SK-N-SH (cell line): Measurements from ENCODE around the gene TNFAIP3.

Source experiments
- CHD2 ChIP-seq: fragments of 150-350 bp; IDR thresholded peaks from 2 replicates; pipeline ENCODE4 v1.6.1; 2018; ENCODE audit warnings: low read length; ENCODE audit not compliant: partially characterized antibody
- CTCF ChIP-seq: fragments of 200-600 bp; sonication (generic); IDR thresholded peaks from 2 replicates; pipeline ENCODE4 v1.6.1; 2017; ENCODE audit warnings: antibody characterized with exemption, mild to moderate bottlenecking, moderate library complexity
- EZH2phosphoT487 ChIP-seq: fragments of 200-600 bp; sonication (generic); IDR thresholded peaks from 2 replicates; pipeline ENCODE4 v1.6.1; 2017; ENCODE audit warnings: low read depth, mixed run types, mild to moderate bottlenecking, antibody characterized with exemption, moderate library complexity, borderline replicate concordance
- JUND ChIP-seq: IDR thresholded peaks from 2 replicates; pipeline ENCODE4 v1.4.0; 2012
- MEF2A ChIP-seq: IDR thresholded peaks from 2 replicates; pipeline ENCODE4 v1.4.0; 2012; ENCODE audit warnings: low read depth, borderline replicate concordance
- NFIC ChIP-seq: IDR thresholded peaks from 2 replicates; pipeline ENCODE4 v1.4.0; 2012; ENCODE audit warnings: borderline replicate concordance
- RAD21 ChIP-seq: IDR thresholded peaks from 2 replicates; pipeline ENCODE4 v1.6.1; 2012; ENCODE audit warnings: mild to moderate bottlenecking, low read length
- SMC3 ChIP-seq: IDR thresholded peaks from 2 replicates; pipeline ENCODE4 v1.6.1; 2012; ENCODE audit warnings: low read depth, low read length, improper control_type of control experiment
- TAF1 ChIP-seq: IDR thresholded peaks from 2 replicates; pipeline ENCODE4 v1.6.1; 2012; ENCODE audit warnings: low read depth, mild to moderate bottlenecking, low read length, moderate library complexity, borderline replicate concordance
- USF1 ChIP-seq: IDR thresholded peaks from 2 replicates; pipeline ENCODE4 v1.4.0; 2012; ENCODE audit warnings: low read depth, borderline replicate concordance
- USF2 ChIP-seq: fragments of 150-350 bp; IDR thresholded peaks from 2 replicates; pipeline ENCODE4 v1.6.1; 2017; ENCODE audit warnings: antibody characterized with exemption, low read length, low read depth, borderline replicate concordance

- no peak for TF ChIP-seq CTCF
- no peak for TF ChIP-seq USF2
- TF ChIP-seq CHD2: no peak
- no peak for TF ChIP-seq JUND
- no peak for TF ChIP-seq RAD21
- TF ChIP-seq SMC3: no peak
- TF ChIP-seq TAF1: no peak
- no peak for TF ChIP-seq USF1
- TF ChIP-seq NFIC: no peak
- TF ChIP-seq EZH2phosphoT487: no peak
- TF ChIP-seq MEF2A: no peak
Observed at GRCh38 chr6:137900815-137901214, 33.8 kb downstream of the TNFAIP3 start.
